PC-9 (cell line): ENCODE data around the gene KCNK13.

Experiments
- CTCF ChIP-seq: fragments of 200-600 bp; sonication (generic); conservative IDR thresholded peaks from 2 replicates; pipeline ENCODE4 v1.6.1; 2017; ENCODE audit warnings: mixed run types, antibody characterized with exemption, mild to moderate bottlenecking, moderate library complexity
- EZH2 ChIP-seq: fragments of 200-600 bp; sonication (generic); IDR thresholded peaks from 2 replicates; pipeline ENCODE4 v1.8.0; 2017; ENCODE audit warnings: antibody characterized with exemption, low read depth

- TF ChIP-seq CTCF (no peak), EZH2 (no peak)
Measured at GRCh38 chr14:90175631-90176030, 113.8 kb downstream of the KCNK13 start.
